Stimulated activated CD8-positive, alpha-beta memory T cell treated with anti-CD3 and anti-CD28 coated beads, Interleukin-15, amount 100 ng/mL, for 1 hour (primary cell): ENCODE data around the gene IDH3G.
"Not testable (repeated sequence)": the region's sequence is repeated elsewhere in the genome, so short reads cannot be mapped to it uniquely, and the experiment has no call there.

Experiments used
- DNase-seq: peaks from one replicate; pipeline ENCODE4 v3.0.0-alpha.2; 2020; ENCODE audit warnings: low read depth

IDH3G gene

DNA sequence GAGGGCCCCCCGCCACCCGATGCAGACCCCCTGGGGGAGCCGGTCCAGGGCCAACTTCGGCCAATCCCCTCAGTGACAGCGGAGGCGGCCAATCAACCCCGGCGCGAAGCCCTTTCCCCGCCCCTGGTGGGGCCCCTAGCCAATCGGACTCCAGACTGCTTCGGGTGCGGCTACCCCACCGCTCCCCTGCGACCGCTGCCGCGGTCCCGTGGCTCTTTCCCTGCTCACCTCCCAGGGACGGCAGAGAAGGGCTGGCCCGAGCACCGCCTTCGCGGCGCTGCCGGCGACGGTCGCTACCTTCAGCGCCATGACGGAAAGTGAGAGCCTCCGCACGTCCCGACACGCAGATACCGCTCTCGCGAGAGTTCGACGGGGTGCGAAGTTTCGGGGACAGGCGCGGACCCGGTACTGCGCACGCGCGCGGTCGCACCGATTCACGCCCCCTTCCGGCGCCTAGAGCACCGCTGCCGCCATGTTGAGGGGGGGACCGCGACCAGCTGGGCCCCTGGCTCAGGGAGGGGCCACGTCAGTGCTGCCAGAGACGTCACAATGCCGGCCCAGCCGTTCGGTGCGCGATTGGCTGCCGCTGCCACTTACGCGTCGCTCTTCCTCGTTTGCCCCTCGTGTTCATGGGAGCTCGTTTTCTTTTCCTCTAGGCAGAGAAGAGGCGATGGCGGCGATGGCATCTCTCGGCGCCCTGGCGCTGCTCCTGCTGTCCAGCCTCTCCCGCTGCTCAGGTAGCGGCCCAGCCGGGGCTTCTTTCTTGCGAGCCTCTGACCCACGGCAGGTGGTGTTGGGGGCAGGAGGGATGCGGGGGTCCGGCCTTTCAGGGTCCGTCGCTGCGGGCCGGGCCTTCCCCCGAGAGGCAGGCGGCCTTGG lies at the start of gene IDH3G, which contains the start of gene SSR4:
TSS of gene IDH3G (minus strand) at position 358 of the 879 bp plus-strand sequence. CDS start at position 309, 49 bp downstream.
TSS of gene SSR4 (plus strand) at position 651 of the 879 bp plus-strand sequence. CDS start at position 671, 20 bp downstream.
- peak; percentile 76 for DNase-seq

DNA sequence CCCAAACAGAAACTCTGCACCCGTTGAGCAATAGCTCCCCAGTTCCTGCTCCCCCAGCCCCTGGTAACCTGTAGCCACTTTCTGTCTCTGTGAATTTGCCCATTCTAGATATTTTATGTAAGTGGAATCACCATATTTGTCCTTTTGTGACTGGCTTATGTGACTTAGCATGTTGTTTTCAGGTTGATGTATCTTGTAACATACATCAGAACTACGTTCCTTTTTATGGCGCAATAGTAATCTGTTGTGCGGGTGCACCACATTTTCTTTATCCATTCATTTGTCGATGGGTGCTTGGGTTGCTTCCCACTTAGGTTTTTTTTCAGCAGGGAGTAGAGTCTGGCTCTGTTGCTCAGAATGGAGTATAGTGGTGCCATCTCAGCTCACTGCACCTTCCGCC lies 42.7 kb upstream of the IDH3G start:
- no peak for DNase-seq

DNA sequence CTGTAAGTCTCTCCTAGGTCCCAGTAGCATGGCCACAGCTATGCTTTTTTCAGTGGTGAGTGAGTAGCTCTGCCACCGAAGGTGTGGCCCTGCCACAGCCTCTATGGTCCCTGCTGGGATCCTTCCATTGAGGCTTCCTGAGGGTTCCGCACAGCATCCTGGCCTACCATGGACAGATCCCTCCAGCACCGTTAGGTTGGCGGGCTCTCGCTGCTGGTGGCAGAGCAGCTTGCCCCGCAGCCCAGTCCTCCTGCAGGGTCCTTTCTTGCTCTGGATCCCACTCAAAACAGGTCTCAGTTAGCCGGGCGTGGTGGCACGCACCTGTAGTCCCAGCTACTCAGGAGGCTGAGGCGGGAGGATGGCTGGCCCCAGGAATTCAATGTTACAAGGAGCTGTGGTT lies 38.6 kb upstream of the IDH3G start:
- DNase-seq: no peak

DNA sequence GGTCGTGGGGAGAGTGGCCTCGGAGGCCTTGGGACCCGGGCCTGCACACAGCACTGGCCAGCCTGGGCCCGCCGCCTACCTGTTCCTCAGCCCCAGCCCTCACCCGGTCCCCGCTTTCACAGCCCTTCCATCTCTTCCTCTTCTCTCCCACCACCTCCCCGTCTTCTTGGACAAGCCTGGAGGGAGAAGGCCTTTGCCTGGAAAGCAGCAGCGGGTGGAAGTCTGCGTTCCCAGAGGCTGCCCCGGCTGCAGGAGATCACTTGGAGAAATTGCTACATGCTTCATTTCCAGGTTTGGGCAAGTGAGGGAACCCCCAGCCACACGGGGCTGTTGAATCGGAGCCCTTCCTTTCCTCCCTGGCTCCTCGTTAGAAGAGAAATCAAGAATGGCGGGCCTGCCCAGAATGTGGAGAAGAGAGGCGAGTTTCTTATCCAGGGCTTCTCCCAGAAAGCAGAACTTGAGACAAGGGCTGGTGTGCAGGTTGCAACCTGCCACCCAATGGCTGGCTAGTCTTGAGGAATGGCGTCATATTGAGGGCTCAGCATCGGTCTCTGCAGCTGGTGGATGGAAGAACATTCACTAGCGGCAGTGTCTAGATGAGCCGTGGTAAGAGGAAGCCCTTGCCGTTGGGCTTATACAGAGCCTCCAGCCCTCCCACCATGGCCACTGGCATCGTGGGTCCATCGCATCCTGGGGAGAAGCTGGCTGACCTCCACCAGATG lies 37.4 kb upstream of the IDH3G start:
- no peak for DNase-seq

DNA sequence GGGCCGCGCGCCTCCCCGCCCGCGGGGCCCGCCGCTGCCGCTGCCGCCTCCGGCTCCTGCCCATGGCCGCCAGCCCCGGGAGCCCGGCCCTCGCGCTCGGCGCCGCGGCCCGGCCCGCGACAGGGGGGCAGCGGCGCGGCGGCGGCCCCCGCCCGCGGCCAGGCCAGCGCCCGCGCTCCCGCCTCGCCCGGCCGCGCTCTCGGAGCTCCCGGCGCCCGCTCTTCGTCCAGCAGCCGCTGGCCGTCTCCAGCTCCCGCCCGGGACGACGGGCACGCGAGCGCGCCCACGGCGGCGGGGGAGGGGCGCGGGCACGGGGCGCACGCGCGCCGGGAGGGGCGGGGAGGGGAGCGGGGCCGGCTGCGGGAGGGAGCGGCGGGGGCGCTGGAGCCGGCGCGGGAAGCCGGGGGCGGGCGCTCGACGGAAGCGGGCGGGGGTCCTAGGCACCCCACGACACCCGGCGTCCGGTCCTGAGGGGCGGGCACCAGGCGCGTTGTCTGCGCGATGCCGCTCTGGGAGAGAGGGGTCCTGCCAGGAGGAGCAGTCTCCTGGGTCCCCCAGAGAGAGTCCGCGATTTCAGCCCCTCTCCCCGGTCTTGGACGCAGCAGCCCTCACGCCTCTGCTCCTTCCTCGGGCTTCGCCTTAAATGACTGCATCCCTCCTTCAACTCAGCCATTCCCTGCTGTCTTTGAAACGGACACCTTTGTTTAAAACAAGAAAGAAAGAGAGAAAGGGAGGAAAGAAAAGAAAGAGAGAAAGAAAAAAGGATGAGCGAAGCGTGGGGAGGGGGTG lies 36.7 kb upstream of the IDH3G start:
- DNase-seq: no peak

DNA sequence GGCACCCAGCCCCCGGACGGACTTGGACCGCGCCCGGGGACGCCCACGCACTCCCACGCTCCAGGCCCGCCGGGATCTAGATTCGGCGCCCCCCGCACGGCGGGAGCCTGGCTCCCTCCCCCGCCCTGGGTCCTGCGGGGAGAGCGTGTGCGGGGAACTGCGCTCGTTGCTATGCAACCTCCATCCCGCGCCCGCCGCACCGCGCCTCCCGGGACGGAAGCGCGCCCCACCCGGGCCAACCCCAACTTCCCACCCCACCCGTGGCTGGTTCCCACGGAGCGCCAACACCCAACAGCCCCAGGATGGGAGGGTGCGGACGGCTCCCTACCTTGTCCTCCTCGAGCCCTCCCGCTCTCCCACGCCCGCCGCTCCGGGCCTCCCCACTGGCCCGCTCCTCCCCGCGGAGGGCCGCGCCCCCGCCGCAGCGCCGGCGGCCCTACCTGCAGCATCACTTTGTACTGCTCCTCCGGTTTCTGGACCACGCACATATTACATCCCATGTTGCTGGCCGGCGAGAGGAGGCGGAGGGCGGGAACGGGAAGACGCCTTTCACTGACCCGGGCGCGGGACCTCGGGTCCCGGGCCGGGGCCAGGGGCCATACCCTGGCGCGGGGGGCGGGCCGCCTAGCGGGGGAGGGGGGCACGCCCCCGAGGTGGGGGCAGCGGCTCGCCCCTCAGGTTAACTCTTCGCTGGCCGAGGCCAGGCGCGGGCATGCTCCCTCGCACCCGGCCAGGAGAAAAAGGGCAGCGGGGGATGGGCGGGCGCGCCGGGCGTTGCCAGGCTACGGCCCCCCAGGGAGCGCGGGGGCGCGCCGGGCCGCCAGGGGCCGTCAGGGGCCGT lies 35.8 kb upstream of the IDH3G start, which contains the start of gene PDZD4:
TSS of gene PDZD4 (minus strand) at position 746 of the 841 bp plus-strand sequence. CDS start at position 500, 246 bp downstream.
- DNase-seq: no peak

DNA sequence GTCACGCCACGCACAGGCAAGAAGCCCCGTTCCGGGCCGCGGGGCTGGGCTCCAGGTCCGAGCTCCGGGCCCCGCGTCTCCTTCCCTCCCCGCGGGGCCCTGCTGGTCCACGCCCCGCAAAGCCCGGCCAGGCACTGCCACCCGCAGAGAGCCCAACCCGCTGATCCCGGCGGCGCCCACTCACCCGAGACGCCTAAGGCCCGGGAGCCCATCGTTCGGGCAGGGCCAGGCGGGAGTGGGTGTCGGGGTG lies 35.3 kb upstream of the IDH3G start:
- no peak for DNase-seq

DNA sequence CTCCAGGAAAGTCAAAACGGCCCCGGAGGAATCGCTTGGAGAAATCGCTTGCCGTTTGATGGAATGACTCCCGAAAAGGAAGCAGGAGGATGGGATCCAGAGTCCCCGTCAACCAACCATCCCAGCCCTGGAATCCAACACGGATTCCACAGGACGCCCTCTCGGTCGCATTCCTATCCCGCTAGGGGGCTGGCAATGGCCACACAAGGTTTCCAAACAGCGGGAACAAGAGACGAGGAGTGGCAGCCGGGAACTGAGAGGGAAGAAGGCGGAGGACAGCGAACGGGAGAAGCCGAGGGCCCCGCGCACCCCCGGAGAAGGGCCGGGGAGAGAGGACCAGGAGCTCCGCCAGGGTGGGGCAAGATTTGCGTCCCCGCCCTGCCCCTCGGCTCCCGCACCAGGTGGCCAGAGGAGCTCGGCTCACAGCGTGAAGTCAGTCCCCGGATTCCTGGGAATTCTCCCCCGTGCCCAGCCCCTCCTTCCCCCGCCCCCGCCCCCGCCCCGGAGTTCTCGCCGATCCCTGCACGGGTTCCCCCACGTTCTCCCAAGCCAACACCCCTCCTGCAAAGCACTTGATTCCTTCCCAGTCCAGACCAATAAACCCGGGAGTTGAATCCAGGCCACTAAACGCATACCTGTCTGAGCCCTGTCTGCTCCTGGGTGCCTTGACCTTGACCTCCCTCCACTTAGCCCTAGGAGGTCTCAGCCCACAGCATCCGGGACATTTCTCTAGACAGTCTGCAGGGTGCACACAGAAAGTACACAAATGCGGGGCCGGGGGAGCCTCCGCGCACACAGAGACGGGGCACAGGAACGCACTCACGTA lies 34.8 kb upstream of the IDH3G start:
- no peak for DNase-seq

DNA sequence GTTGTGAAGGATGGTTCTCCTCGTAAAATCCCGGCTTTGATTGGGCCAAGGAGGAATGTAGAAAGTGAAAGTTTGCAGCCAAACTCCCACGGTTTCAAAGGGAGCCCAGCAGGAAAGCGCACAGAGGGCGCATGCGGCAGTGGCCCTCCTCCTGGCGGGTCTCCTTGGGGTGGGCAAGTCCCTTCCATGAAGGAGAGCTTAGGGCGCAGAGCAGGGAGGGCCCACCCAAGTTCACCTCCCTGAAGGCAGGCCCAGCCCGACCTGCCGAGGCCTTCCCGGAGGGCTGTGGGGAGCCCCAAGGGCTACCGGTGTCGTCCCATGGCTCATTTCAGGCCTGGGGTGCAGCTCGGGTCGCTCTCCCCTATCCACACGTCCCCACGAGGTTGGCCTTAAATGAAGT lies 34.1 kb upstream of the IDH3G start:
- no peak for DNase-seq

DNA sequence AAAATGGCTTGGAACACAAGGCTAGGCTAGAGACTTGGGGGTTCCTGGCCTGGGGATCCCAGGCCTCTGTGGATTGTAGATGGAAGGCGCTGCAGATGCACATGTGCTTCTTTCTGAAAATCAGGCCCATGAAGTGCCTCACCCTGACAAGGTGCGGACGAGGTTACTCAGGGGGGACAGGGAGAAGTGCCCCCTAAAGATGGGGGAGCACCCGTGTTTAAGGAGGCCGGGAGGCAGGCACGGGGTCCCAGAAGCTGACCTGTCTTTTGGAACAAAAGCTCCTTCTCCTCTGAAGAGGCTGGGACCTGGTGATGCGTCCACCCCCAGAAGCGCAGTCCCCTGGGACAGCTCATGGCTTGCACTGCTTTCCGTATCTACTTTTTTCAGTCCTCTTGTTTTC lies 33.7 kb upstream of the IDH3G start:
- DNase-seq: no peak

DNA sequence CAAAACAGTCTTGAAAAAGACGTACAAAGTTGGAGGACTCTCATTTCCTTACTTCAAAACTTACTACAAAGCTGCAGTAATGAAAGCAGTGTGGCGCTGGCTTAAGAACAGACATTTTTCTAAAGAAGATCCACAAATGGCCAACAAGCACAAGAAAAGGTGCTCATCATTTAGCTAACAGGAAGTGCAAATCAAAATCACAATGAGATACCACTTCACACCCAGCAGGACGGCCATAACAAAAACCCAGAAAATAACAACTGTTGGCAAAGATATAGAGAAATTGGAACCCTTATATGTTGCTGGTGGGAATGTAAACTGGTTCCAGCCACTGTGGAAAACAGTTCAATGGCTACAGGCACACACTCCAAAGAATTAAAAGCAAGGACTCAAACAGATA lies 32.8 kb upstream of the IDH3G start:
- DNase-seq: no peak

DNA sequence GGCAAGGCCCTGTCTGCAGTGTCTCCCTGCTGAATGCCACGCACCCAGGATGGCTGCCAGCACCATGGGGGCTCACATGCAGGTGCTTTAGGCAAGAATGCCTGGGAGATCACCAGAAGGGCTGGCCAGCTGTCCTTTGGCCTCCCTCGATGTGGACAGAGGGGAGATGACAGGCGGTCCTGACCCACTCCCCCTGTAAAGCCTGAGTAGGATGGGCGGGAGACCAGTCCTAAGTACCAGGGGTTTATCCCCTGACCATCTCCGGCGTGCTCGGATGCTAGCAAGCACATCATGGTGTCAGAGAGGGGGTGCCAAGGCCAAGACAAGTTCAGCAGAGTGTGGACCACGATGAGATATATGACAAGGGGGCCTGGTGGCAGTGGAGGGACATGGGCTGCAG lies 30.9 kb upstream of the IDH3G start:
- DNase-seq: no peak

DNA sequence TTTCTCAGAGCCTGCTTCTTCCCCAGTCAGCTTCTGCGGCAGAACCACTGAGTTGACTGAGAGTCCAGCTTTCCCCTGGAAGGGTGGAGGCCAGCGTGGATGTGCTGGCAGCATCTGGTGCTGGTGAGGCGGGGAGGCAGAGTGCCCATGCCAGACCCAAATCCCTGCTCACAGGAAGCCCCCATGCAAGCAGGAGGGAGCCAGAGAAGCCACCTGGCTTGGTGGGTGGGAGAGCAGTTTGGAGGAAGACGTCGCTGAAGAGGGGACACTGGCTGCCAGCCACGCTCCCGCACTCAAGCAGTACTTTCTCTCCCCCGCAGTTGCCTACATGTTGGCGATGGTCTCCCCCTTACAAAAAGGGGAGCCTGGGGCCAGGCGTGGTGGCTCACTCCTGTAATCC lies 30.2 kb upstream of the IDH3G start:
- no peak for DNase-seq

DNA sequence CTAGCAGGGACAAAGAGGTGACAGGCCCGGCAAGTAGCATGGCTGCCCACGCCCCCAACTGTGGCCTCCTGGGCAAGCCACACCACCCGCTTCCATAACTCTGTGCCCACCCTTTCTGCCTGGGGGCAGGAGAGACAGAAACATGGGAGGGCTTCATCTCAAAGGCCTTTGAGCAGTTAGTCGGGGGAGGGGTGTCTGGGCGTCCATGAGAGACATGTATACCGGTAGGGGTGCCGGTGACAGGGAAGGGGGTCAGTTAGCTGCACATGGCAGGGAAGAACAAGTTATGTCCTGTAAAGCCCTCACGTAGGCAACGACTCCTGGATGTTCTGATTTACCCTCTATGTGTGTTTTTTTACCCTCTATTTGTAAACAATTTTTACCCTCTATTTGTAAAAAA lies 26.9 kb upstream of the IDH3G start:
- no peak for DNase-seq

DNA sequence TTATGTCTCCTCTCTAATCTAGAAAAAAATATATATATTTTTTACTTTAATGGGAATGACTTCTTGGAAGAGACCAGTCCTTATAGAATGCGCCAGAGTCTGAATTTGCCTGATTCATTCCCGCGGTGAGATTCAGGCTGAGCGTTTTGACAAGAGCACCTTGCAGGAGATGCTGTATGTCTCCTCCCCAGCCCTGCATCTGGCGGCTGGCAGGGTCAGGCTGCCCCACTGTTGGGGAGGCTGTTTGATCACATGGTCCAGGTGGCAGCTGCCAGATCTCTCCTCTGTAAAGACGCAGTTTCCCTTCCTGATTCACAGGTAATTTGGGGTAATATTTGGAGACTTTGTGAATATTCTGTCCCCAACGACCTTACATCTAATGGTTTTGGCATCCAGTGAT lies 26.4 kb upstream of the IDH3G start:
- no peak for DNase-seq

DNA sequence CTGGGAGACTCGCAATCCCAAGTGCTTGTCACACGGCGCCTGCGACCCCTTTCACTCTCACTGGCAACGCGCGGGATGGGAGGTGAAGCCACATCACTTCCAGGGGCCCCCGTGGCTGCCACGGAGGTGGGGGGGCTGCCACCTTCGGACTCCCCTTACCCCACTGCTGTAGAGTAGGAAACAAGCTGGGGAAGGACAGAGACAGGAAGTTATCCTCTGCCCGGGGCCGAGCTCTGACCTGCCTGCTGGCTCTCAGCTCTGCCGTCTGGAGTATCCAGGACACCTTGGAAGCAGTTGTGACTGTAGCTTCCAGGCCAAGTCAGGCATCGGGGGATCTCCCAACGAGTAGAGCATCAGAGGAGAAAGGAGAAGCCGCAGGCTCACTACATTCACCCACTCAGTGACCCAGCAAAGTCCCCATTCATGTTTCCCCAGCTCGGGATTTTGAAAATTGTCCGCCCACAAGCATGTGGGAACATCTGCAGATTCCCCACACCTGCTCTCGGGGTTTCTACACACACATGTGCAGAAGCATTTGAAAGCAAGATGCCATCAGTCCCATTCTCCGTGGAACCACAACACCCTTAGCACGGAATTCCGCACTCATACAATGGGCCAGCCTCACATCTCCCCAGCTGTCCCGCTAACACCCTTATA lies 25.3 kb upstream of the IDH3G start:
- no peak for DNase-seq

DNA sequence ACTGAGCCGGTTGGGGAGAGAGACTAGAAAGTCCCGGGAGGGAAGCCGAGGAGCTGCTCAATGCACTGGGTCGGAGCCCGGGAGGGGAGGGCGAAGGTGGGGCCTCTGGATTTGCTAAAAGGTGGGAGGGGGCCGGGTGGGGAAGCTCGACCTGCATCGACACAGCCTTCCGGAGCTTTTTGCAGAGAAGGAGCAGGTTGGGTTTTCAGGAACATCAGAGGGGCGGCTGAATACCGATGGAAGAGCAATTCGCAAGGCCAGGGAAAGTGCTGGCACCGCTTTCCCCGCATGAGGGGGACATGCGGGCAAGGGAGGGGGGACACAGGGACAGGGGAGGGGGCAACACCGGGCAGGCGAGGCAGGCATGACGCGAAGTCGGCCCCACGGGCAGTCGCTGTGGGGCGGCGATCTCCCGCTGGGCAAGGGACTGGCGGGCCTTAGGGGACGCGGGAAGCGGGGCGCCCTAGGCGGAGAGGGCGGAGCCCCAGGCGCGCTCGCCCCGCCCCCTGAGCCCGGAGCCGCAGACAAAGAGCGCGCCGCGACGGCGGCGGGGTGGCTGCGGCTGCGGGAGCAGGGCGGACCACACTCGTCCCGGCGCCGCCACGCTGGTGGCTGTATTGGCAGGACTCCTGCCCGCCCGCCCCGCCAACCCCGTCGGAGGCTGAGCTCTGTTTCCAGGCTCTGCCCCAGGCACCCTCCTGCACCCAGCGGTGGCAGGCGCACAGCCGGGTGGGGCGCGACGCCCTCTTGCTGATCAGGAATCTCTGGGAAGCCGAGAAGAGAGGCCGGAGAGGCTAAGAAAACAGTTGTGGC lies 24.6 kb upstream of the IDH3G start:
- DNase-seq: no peak

DNA sequence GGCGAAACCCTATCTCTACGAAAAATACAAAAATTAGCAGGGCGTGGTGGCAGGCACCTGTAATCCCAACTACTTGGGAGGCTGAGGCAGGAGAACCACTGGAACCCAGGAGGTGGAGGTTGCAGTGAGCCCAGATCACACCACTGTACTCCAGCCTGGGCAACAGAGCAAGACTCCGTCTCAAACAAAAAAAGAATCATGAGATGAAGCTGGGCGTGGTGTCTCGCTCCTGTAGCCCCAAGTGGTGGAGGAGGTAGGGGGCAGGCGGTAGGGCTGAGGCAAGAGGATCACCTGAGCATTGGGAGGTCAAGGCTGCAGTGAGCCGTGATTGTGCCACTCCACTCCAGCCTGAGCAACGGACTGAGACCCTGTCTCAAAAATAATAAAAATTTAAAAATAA lies 23.9 kb upstream of the IDH3G start:
- DNase-seq: not testable (repeated sequence)
